ENCODE data around the gene TMEM233.

Gene TMEM233

GRCh38 chr12:119681728-119682638, 88.4 kb downstream of the TMEM233 start:
- DNase-seq (ENCODE audit: low read depth): no peak

- DNase-seq (ENCODE audit: low read depth): no peak
Measured at GRCh38 chr12:119682639-119683252, 89.2 kb downstream of the TMEM233 start.

GRCh38 chr12:119683413-119683812, 89.8 kb downstream of the TMEM233 start:
- DNase-seq (ENCODE audit: low read depth): no peak

GRCh38 chr12:119683816-119684215, 90.2 kb downstream of the TMEM233 start:
- DNase-seq (ENCODE audit: low read depth): no peak

GRCh38 chr12:119684711-119685369, 91.3 kb downstream of the TMEM233 start:
- no peak for DNase-seq (ENCODE audit: low read depth)

GRCh38 chr12:119685375-119685774, 91.8 kb downstream of the TMEM233 start:
- no peak for DNase-seq (ENCODE audit: low read depth)

- DNase-seq (ENCODE audit: low read depth): no peak
Measured at GRCh38 chr12:119686355-119686754, 92.8 kb downstream of the TMEM233 start.

GRCh38 chr12:119686776-119687175, 93.2 kb downstream of the TMEM233 start:
- no peak for DNase-seq (ENCODE audit: low read depth)

GRCh38 chr12:119687406-119687805, 93.8 kb downstream of the TMEM233 start:
- DNase-seq (ENCODE audit: low read depth): no peak

- no peak for DNase-seq (ENCODE audit: low read depth)
Measured at GRCh38 chr12:119687879-119688278, 94.3 kb downstream of the TMEM233 start.

- DNase-seq (ENCODE audit: low read depth): no peak
Measured at GRCh38 chr12:119689935-119690500, 96.4 kb downstream of the TMEM233 start.

GRCh38 chr12:119691202-119691810, 97.7 kb downstream of the TMEM233 start:
- DNase-seq (ENCODE audit: low read depth): no peak

GRCh38 chr12:119692410-119692809, 98.8 kb downstream of the TMEM233 start:
- DNase-seq (ENCODE audit: low read depth): no peak
